Activated CD4-positive, alpha-beta memory T cell treated with anti-CD3 and anti-CD28 coated beads, Interleukin-2, amount 10 ng/mL, durations not matched to agents 7 days and 5 days (primary cell): Measurements from ENCODE around the gene TNS3. TPM values are rescaled to one million over a fixed set of nuclear protein-coding genes. Genes with fewer than 3 reads are reported as not detected.

ENCODE experiments used
- CTCF ChIA-PET: fragments of 350-600 bp; sonication (Branson Sonifier 250); formaldehyde crosslinking; loops from one replicate; lab custom pipeline; 2021; ENCODE audit warnings: antibody characterized with exemption, inconsistent platforms; lab: Charles Lee
- POLR2A ChIA-PET: fragments of 350-600 bp; sonication (Branson Sonifier 250); formaldehyde crosslinking; loops from one replicate; lab custom pipeline; 2021; ENCODE audit warnings: antibody characterized with exemption; lab: Charles Lee
- DNase-seq: peaks from one replicate; pipeline ENCODE4 v3.0.0-alpha.2; 2020
- H3K27ac Mint-ChIP-seq: one replicate; pipeline ENCODE4 v1.8.0; 2021; ENCODE audit warnings: mild to moderate bottlenecking, mixed read lengths
- H3K27me3 Mint-ChIP-seq: one replicate; pipeline ENCODE4 v1.8.0; 2021; ENCODE audit warnings: mixed read lengths
- H3K36me3 Mint-ChIP-seq: one replicate; pipeline ENCODE4 v1.8.0; 2021; ENCODE audit warnings: low read depth, mixed read lengths
- H3K4me1 Mint-ChIP-seq: one replicate; pipeline ENCODE4 v1.8.0; 2021; ENCODE audit warnings: mixed read lengths
- H3K4me3 Mint-ChIP-seq: one replicate; pipeline ENCODE4 v1.8.0; 2021; ENCODE audit warnings: mild to moderate bottlenecking, mixed read lengths
- H3K9me3 Mint-ChIP-seq: one replicate; pipeline ENCODE4 v1.8.0; 2021; ENCODE audit warnings: mixed read lengths
- total RNA-seq, 2 experiments: library from RNA; stranded (reverse); gene quantifications; one replicate each; pipeline ENCODE4 v1.2.3, GENCODE V29; 2021

The TNS3 gene
- total RNA-seq, 2 experiments from 2014 or later = 0.15 to 0.18 TPM

DNA sequence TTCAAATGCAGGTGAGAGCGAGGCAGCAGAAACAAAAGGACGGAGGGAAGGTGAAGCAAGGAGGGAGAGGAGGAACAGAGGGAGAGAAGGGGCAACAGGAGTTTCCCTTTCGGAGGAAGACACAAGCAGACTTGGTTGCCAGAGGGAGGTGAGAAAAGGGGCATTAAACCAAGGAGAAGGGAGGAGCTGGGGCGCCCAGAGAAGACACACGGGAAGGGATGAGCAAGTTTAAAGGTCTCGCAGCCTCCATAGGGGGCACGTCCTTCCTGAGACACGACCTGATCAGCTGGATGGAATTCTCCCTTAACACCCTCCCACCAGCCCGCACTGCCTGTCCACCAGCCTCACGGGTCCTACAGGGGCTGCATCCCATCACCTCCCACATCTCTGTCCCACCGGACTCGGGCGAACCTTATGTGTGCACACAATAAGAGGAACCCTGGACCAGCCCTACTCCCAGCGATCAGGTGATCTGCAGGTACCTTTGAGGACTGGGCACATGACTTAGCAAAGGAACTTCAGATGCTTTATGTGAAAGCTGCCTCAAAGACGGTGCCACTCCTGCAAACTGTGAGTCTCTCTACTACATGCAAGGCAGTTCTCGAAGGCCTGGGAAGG is 251.2 kb downstream of the TNS3 start:
- H3K9me3 Mint-ChIP-seq = no peaks in the 10 kb centered on the region
- no peaks in the 10 kb centered on the region for H3K4me1 Mint-ChIP-seq
- POLR2A ChIA-PET = no interaction called here
- no peaks in the 10 kb centered on the region for H3K36me3 Mint-ChIP-seq
- H3K27me3 Mint-ChIP-seq = no peaks in the 10 kb centered on the region
- DNase-seq = no peak
- CTCF ChIA-PET = no interaction called here
- H3K4me3 Mint-ChIP-seq = no peak overlapping the region
- no peak overlapping the region for H3K27ac Mint-ChIP-seq

DNA sequence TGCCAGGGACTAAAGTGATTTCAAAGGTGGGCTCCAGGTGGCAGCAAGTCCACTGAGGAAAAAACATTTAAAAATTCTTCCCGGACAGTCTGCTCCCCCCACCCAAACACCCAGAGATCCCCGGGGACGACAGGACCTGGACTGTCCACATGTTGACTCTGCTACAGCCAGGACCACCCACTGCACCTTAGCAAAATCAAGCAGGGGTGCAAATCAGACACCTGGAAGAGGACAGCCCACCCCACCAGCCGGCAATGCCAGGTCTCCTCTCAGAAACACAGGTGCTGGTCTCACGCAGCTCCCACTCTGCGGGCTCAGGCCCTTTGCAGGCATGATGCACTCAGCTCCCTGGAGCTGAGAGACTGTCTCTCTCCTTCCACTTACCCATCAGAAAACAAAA is 251.9 kb downstream of the TNS3 start:
- no peaks in the 10 kb centered on the region for H3K4me1 Mint-ChIP-seq
- CTCF ChIA-PET = no interaction called here
- POLR2A ChIA-PET = no interaction called here
- no peaks in the 10 kb centered on the region for H3K9me3 Mint-ChIP-seq
- no peaks in the 10 kb centered on the region for H3K36me3 Mint-ChIP-seq
- H3K27me3 Mint-ChIP-seq = no peaks in the 10 kb centered on the region
- DNase-seq = no peak
- no peak overlapping the region for H3K4me3 Mint-ChIP-seq
- no peak overlapping the region for H3K27ac Mint-ChIP-seq

DNA sequence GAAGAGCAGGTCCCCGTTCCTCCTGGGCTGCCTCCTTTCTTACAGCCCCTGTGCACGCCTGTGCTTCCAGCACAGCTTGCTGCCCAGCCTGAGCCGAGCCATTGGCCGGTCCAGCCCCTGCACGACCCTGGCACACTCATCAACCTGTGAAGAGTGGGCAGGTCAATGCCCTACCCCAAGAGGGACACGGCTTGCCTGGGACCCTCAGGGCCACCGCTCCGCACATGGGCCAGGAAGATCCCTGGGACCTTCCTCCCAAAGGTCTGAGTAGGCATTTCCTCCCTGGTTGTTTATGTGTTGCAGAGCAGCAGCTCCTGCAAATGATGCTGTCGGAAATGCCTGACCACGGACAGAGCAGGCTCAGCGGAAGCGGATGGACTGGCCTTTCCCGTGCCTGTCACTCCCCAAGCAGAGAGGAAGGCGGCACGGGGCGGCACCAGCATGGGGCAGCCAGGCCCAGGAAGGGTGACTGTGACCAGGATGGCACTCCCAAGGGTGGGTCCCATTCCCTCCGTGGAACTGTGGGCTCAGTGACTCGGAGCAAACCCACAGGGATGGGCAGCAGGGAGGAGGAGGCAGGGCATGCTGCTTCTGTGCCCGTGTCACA is 252.5 kb downstream of the TNS3 start:
- H3K27ac Mint-ChIP-seq = no peak overlapping the region
- H3K9me3 Mint-ChIP-seq = no peaks in the 10 kb centered on the region
- H3K4me1 Mint-ChIP-seq = no peaks in the 10 kb centered on the region
- ChIA-PET CTCF (no interaction called here), POLR2A (no interaction called here)
- H3K36me3 Mint-ChIP-seq = no peaks in the 10 kb centered on the region
- no peaks in the 10 kb centered on the region for H3K27me3 Mint-ChIP-seq
- DNase-seq = no peak
- no peak overlapping the region for H3K4me3 Mint-ChIP-seq

DNA sequence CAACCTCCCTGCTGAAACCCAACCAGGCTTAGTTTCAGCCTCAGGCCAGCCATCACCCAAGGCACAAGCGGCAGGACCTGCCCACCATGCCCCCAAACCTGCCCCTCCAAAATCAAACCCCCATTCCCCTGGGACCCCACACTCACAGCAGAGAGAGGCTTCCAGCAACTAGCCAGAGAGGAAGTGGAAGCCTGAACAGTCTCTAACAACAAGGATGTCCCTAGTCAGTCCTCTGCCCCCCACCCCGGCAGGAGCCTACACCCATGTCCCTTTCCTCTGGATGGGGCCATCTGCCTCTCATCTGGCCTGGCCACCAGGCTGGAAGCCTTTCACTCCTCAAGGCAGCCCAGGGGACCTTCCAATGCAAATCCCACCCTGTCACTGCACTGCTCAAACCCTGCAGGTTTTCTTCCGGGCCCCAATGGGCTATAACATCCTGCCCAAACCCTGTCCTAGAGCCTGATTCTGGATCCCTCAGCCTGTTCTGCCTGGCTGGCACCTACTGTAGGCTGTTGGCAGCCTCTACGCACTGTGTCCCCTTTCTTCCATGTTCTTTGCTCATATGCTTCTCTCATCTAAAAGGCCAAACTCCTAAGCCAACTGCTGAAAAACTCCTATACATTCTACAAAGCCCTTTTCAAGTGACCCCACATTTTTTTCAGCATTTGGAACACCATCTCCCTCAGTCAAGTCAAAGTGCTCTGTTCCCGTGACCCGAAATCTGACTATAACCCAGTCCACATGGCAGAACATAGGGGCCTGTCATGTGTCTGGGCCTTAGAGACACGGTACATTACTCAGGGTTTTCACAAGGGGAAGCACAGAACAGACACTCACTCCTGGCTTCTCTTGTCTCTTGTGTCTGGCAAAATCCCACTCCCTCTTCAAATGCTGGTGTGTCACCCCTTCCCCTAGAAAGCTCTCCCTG is 253.3 kb downstream of the TNS3 start:
- Mint-ChIP-seq H3K36me3 (no peaks in the 10 kb centered on the region), H3K27me3 (no peaks in the 10 kb centered on the region), H3K4me3 (no peak overlapping the region), H3K4me1 (no peaks in the 10 kb centered on the region), H3K9me3 (no peaks in the 10 kb centered on the region), H3K27ac (no peak overlapping the region)
- ChIA-PET POLR2A (no interaction called here), CTCF (no interaction called here)
- no peak for DNase-seq

DNA sequence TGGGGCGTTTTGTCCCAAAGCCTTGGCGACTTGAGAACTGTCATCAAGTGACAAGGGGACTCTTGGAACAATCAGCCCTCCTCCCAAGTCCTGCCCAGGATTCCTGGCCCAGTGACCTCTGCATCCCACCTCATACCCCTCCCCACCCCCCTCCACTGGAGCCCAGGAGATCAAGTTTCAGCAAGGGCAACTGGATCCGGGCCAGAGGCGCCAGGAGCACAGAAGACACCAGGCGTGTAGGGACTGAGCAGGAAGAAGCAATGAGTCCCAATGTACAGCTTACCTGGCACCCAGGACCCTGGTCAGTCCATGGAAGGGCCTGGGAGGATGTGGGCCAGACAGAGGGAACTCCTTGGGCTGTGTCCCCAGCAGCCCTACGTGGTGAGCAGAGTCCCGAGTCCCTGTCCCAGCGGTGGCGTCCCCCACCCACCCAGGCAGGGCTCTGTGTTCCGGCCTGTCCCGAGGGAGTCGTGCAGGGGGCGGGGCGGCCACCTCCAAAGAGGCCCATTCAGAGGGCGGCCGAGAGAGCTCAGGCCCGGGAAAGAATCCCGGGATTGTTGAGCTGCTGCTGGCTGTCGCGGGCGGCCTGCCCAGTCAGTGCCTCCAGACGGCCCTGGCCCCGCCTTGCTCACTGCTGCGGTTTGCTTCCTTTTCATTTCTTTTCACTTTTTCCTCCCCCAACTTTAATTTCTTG is 254.1 kb downstream of the TNS3 start:
- no peaks in the 10 kb centered on the region for H3K9me3 Mint-ChIP-seq
- no peaks in the 10 kb centered on the region for H3K4me1 Mint-ChIP-seq
- ChIA-PET CTCF (no interaction called here), POLR2A (no interaction called here)
- no peaks in the 10 kb centered on the region for H3K36me3 Mint-ChIP-seq
- H3K4me3 Mint-ChIP-seq = no peak overlapping the region
- no peak overlapping the region for H3K27ac Mint-ChIP-seq
- no peak for DNase-seq
- H3K27me3 Mint-ChIP-seq = no peaks in the 10 kb centered on the region

DNA sequence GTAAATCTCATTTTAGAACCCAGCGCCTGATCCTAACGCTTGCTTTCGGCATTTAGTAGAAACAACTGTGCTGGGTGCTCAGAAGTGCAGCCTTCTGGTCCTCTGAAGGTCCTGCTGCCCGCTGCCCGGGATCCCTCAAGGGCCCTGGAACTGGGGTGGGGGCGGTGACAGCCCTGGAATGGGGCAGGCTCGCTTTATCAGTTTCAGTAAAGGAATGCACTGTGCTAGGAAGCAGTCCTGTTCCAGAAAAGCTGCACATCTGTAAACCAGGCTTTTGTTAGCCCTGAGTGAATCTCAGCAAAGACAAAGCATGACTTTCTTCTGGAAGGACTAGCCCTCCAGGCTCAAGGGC is 254.6 kb downstream of the TNS3 start:
- DNase-seq = no peak
- H3K36me3 Mint-ChIP-seq = no peaks in the 10 kb centered on the region
- H3K27me3 Mint-ChIP-seq = no peaks in the 10 kb centered on the region
- H3K27ac Mint-ChIP-seq = no peak overlapping the region
- ChIA-PET POLR2A (no interaction called here), CTCF (no interaction called here)
- no peak overlapping the region for H3K4me3 Mint-ChIP-seq
- no peaks in the 10 kb centered on the region for H3K4me1 Mint-ChIP-seq
- no peaks in the 10 kb centered on the region for H3K9me3 Mint-ChIP-seq

DNA sequence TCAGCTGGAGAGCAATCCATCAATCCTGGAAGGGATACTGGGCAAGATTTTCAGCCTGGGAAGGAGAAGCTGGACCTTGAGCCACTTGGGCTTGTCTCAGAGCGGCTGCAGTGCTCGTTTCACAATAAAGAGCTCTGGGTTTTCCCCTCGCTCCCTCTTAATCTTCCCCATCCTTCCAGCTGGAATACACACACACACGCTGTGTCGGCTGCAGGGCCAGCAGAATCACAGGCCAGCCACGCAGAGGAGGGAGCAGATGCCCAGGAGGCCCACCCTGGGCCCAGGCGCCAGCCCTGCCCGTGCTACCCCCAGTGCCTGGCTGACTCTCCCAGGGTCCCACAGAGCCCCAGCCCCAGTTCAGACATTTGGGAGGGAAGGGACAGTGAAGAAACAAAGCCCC is 255.1 kb downstream of the TNS3 start:
- ChIA-PET CTCF (no interaction called here), POLR2A (no interaction called here)
- Mint-ChIP-seq H3K4me1 (no peaks in the 10 kb centered on the region), H3K27me3 (no peaks in the 10 kb centered on the region), H3K36me3 (no peaks in the 10 kb centered on the region), H3K9me3 (no peaks in the 10 kb centered on the region), H3K27ac (no peak overlapping the region), H3K4me3 (no peak overlapping the region)
- DNase-seq = no peak

DNA sequence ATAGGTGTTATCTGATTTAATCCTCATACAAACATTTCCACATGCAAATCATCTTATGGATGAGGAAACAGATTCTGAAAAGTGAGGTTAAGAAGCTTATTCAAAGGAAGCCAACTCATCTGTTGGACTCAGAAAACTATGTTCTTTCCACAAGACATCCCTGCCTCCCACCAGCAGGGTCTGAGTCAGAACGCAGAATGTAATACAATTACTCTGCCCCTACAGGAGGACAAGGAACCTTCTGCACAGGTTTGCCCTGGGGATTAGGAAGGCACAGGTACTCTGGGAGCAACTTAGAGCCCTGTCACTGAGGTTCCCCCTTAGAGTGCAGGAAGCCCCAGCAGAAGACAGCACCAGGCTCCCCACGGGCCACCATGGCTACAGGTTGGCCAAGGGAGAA is 255.7 kb downstream of the TNS3 start:
- Mint-ChIP-seq H3K4me1 (no peaks in the 10 kb centered on the region), H3K4me3 (no peak overlapping the region), H3K27ac (no peak overlapping the region), H3K27me3 (no peaks in the 10 kb centered on the region), H3K36me3 (no peaks in the 10 kb centered on the region), H3K9me3 (no peaks in the 10 kb centered on the region)
- no peak for DNase-seq
- POLR2A ChIA-PET = no interaction called here
- CTCF ChIA-PET = no interaction called here

DNA sequence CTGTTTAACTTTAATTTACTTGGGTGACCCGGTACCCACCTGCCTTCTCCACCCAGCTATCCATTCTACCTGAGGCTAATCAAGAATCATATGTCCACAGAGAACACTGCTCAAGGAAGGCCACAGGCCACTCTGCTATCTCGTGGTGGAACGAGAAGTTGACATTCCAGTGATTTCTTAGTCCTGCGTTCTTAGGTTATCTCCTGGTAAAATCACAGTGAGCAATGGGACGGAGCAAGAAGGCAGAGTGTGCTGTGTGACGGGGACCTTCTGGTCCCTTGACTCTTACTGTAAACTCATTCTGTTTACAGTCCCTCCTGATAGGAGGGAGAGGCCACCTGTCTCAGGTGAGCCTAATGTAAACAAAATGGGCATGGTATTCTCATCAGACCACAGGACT is 256.6 kb downstream of the TNS3 start:
- no peaks in the 10 kb centered on the region for H3K27me3 Mint-ChIP-seq
- no peaks in the 10 kb centered on the region for H3K4me1 Mint-ChIP-seq
- no peak overlapping the region for H3K27ac Mint-ChIP-seq
- no peak overlapping the region for H3K4me3 Mint-ChIP-seq
- POLR2A ChIA-PET = no interaction called here
- H3K36me3 Mint-ChIP-seq = no peaks in the 10 kb centered on the region
- CTCF ChIA-PET = no interaction called here
- no peak for DNase-seq
- H3K9me3 Mint-ChIP-seq = no peaks in the 10 kb centered on the region

DNA sequence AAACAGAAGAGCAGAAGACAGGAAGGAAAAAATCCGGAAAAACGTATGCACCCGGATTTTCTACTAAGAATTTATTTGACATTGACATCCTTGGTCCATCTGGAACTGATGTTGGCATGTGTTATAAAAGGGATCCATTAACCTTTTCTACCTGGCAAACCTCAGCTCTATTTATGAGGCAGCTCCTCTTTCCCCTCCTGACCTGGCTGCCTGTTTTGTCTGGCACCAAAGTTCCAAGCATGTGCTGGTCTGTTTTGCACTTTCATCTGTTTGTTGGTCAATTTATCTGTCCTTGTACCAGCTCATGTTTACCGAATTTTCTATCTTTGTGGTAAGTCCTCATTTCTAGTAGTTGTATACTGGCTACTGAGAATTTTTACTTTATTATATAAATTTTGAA is 258.0 kb downstream of the TNS3 start:
- Mint-ChIP-seq H3K9me3 (no peaks in the 10 kb centered on the region), H3K27me3 (no peaks in the 10 kb centered on the region), H3K36me3 (no peaks in the 10 kb centered on the region), H3K27ac (no peak overlapping the region), H3K4me1 (no peaks in the 10 kb centered on the region), H3K4me3 (no peak overlapping the region)
- no peak for DNase-seq
- ChIA-PET CTCF (no interaction called here), POLR2A (no interaction called here)

DNA sequence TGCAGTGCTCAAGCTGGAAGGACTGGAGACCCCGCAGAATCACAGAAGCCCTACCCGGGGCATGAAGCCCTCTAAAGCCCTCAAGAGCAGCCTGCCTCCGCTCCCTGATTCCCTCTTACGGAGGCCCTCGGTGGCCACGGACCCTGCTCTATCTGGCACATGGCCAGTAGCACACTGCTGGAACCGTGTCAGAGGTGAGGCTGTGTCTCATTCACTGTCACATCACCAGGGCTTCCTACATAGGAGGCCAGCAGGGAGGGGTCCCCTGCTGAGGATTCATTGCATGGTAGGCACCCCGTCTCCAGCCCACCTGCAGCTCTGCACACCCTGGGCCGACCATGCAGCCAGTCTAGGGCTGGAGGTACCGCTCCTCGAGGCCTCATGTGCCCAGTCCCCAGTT is 259.2 kb downstream of the TNS3 start:
- Mint-ChIP-seq H3K36me3 (no peaks in the 10 kb centered on the region), H3K4me1 (no peaks in the 10 kb centered on the region), H3K27me3 (no peaks in the 10 kb centered on the region), H3K27ac (no peak overlapping the region), H3K4me3 (no peak overlapping the region), H3K9me3 (peaks cover 5% of the 10 kb centered on the region)
- no peak for DNase-seq
- ChIA-PET POLR2A (no interaction called here), CTCF (no interaction called here)

DNA sequence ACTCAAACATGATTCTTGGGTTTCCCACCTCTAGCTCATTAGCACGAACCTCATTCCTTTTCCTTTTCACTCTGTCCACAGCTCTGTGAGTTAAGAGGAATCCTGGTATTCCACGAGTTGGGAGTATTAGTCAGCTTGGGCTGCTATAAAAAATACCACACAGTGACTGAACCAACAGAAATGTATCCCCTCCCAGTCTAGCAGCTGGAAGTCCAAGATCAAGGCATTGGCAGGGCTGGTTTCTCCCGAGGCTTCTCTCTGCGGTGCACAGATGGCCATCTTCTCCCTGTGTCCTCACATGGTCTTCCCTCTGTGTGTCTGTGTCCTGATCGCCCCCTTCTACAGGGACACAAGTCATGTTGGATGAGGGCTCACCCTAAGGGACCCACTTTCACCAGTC is 261.6 kb downstream of the TNS3 start:
- POLR2A ChIA-PET = no interaction called here
- CTCF ChIA-PET = interaction anchor here (0.5 kb wide), 1 partner anchor 306 kb away, joined by 3 read pairs; no protein-coding TSS in a partner anchor
- Mint-ChIP-seq H3K4me1 (no peaks in the 10 kb centered on the region), H3K4me3 (no peak overlapping the region), H3K27me3 (no peaks in the 10 kb centered on the region), H3K36me3 (no peaks in the 10 kb centered on the region), H3K27ac (no peak overlapping the region), H3K9me3 (peaks cover 5% of the 10 kb centered on the region)
- no peak for DNase-seq

DNA sequence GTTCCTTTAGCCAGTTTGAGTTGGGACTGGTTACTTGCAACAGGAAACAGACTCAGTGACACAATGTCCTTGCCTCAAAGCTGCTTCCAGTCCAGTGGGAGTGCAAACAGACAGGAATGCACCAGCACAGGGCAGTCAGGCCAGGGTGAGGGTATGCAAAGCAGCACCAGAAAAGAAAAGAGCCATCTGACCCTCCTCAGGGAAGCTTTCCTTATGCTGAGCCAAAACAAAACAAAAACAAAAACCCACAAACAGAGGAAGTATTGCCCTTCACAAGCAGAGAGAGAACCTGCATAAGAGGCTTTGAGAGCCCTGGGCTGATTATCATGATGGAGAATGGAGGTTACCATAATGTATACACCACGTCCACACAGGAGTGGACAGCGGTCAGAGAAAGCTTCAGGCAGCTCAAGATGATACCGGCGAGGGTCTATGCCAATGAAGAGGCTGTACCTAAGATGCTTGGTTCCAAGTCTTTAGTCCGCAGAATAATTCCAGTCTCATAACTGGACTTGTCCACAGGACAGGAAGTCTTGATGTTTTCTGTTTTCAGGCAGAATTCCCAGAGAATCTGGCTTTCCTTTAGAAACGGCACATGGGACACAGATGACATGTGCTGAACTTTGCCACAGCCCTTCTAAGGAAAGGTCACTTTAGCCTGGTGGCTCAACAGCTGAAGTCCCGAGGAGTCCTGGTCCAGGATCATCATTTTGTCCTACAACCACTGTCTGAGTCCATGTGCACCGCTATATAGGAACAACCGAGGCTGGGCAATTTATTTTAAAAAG is 263.3 kb downstream of the TNS3 start:
- H3K27me3 Mint-ChIP-seq = no peaks in the 10 kb centered on the region
- H3K36me3 Mint-ChIP-seq = no peaks in the 10 kb centered on the region
- no peak for DNase-seq
- no peak overlapping the region for H3K27ac Mint-ChIP-seq
- H3K4me1 Mint-ChIP-seq = no peaks in the 10 kb centered on the region
- H3K4me3 Mint-ChIP-seq = no peak overlapping the region
- H3K9me3 Mint-ChIP-seq = peaks cover 5% of the 10 kb centered on the region
- POLR2A ChIA-PET = no interaction called here
- CTCF ChIA-PET = no interaction called here
